Adrenal gland (tissue), 12 donors: ENCODE measurements around the gene ATP6V0C. TPM values are rescaled to one million over a fixed set of nuclear protein-coding genes. Genes with fewer than 3 reads are reported as not detected.
A peak's percentile ranks its signal among the peaks of the same experiment; 100 is the strongest.
"Not testable (repeated sequence)": the region's sequence is repeated elsewhere in the genome, so short reads cannot be mapped to it uniquely, and the experiment has no call there.

ENCODE experiments used
- DNase-seq, 7 donors: peaks; one replicate each; pipeline ENCODE4 v3.0.0-alpha.2; 2019 to 2020
- H3K27ac ChIP-seq, 5 donors: fragments of 200-600 bp; sonication (generic) in 4 of 5; 1 replicate in 3 of 5; 2 replicates in 2 of 5; pipeline versions ENCODE4 v1.5.1 to v1.8.0; 2016 to 2020; ENCODE audit warnings: mild to moderate bottlenecking in 1 of 5
- H3K27me3 ChIP-seq: fragments of 200-600 bp; 2 replicates; pipeline ENCODE4 v1.8.0; 2021
- H3K36me3 ChIP-seq, 2 donors: fragments of 200-600 bp; replicated peaks in 1 of 2; 1 replicate in 1 of 2; 2 replicates in 1 of 2; pipeline versions ENCODE4 v1.5.1 to v1.8.0; 2018 to 2022
- H3K4me1 ChIP-seq, 2 donors: fragments of 200-600 bp; replicated peaks in 1 of 2; 1 replicate in 1 of 2; 2 replicates in 1 of 2; pipeline versions ENCODE4 v1.5.1 to v1.8.0; 2018 to 2021
- H3K4me3 ChIP-seq, 4 donors: fragments of 200-600 bp; sonication (generic) in 3 of 4; one replicate each; pipeline ENCODE4 v1.5.1; 2016 to 2018
- H3K9me3 ChIP-seq, 3 donors: fragments of 200-600 bp; sonication (generic) in 1 of 3; replicated peaks in 1 of 3; 1 replicate in 2 of 3; 2 replicates in 1 of 3; pipeline versions ENCODE4 v1.5.1 to v1.8.0; 2016 to 2021
- WGBS, 4 donors: extraction: QIAGEN DNeasy Blood & Tissue Kit in 2 of 4; methylation state at CpG; one replicate each; pipeline versions ENCODE4 v1.1.5 to v1.1.7; 2013 to 2017; 5-methylcytosine and 5-hydroxymethylcytosine counted together
- intact Hi-C, 2 donors: fragments of 100-400 bp; cut with DNase I; formaldehyde crosslinking; loops; one replicate each; pipeline versions ENCODE4 v1.14.1 to v1.15.0; 2022 to 2023
- polyA plus RNA-seq, 3 donors: library from polyadenylated mRNA; stranded (reverse); fragments of 200-250 nt in 2 of 3; fragments of 350-450 nt in 1 of 3; fragmentation: Illumina TruSeq in 1 of 3; extraction: RNeasy Lipid Tissue Mini Kit (QIAGEN cat#74804) in 1 of 3; gene quantifications; one replicate each; pipeline ENCODE4 v1.2.3, GENCODE V29; 2013 to 2014
- total RNA-seq, 9 donors: library from RNA; depleted of rRNA in 4 of 9; stranded (reverse); fragments of >200 nt in 4 of 9; fragments of 120-200 nt in 1 of 9; fragmentation: NEBNext Ultra II Directional in 1 of 9; extraction: Animal tissue kit (Norgen Biotek cat#: 25700) in 1 of 9; gene quantifications; one replicate each; pipeline versions ENCODE4 v1.1.0 to v1.2.4, GENCODE V29; 2013 to 2023
- TF ChIP-seq, protein P1 (sequence below), 6 experiments: fragments of 450-650 bp in 4 of 6; fragments of 200-600 bp in 2 of 6; sonication (generic) in 1 of 6; IDR thresholded peaks; 1 replicate in 5 of 6; 2 replicates in 1 of 6; pipeline versions ENCODE4 v1.5.1 to v1.8.0; 2016 to 2021; ENCODE audit warnings: antibody characterized with exemption in 6 of 6, mild to moderate bottlenecking in 2 of 6, moderate library complexity in 1 of 6
- donor health status: healthy with polysubstance abuse.
- donor health status: Bipolar disorder and iron deficiency.
- donor health status: DM: yes; HTN: yes; CAD: no.
- donor health status: DM: no; HTN: no; CAD: no.
- donor health status: DM: no; HTN: no; CAD: no.
- donor health status: DM: yes; HTN: yes; CAD: no.

ATP6V0C gene
- total and polyA plus RNA-seq, 12 donors = 26.5 to 318 (median 133) TPM

DNA sequence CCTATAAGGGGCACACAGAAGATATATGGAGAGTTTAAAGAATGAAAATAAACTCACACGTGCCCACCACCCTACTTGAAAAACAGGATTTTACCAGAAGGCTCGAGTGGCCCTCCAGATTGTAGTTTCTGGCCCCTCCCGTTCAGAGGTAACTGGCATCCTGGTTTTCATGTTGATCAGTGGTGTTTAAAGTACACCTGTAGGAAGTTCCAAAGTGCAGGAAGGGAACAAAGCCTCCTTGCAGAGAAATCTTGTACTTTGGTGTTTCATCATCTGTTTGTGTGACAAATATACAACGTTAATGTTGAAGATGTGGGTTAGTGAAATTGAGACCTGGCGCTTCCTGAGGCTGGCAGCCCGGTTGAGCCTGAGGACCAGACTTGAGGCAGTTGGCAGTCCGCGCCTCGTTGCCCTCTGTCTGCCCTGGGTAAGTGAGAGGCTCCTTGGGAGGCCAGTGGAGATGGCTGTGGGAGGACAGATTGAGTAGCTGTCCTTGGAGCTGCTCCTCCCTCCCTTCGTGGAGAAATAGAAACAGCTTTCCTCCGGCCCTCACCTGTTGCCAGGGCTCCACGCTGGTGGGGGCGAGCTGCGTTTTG lies 36.6 kb downstream of the ATP6V0C start:
- intact Hi-C loops, H3K9me3 ChIP-seq, H3K4me1 ChIP-seq, H3K27ac ChIP-seq, DNase-seq, H3K4me3 ChIP-seq, H3K36me3 ChIP-seq, H3K27me3 ChIP-seq: not testable (repeated sequence)
- 40% methylated on average over 1 of the region's 14 CpGs; no CpG with 5 or more reads in 3 of the 4 donors for WGBS, 4 donors

DNA sequence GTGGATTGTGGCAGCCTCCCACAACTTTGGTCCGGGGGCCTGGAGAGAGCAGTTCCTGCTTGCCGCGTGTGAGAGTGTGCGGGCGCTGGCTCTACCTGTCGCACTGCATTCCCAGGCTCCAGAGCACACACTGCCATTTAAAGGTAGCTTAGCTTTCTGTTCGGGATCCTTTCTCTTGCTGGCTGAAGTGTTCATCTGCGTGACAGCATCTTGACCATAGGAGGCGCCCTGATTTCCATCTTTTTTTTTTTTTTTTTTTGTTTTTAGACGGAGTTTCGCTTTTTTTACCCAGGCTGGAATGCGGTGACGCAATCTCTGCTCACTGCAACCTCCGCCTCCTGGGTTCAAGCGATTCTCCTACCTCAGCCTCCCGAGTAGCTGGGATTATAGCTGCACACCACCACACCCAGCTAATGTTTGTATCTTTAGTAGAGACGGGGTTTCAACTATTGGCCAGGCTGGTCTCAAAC lies 37.7 kb downstream of the ATP6V0C start:
- H3K27ac ChIP-seq, intact Hi-C loops, H3K9me3 ChIP-seq, H3K36me3 ChIP-seq, H3K4me3 ChIP-seq, H3K27me3 ChIP-seq, H3K4me1 ChIP-seq: not testable (repeated sequence)
- DNase-seq = peak in 3 of 7 donors; percentile 4 to 30 (median 5)
- 67 to 80% (median 72%) methylated on average over 11 to 14 of the region's 17 CpGs for WGBS, 4 donors

DNA sequence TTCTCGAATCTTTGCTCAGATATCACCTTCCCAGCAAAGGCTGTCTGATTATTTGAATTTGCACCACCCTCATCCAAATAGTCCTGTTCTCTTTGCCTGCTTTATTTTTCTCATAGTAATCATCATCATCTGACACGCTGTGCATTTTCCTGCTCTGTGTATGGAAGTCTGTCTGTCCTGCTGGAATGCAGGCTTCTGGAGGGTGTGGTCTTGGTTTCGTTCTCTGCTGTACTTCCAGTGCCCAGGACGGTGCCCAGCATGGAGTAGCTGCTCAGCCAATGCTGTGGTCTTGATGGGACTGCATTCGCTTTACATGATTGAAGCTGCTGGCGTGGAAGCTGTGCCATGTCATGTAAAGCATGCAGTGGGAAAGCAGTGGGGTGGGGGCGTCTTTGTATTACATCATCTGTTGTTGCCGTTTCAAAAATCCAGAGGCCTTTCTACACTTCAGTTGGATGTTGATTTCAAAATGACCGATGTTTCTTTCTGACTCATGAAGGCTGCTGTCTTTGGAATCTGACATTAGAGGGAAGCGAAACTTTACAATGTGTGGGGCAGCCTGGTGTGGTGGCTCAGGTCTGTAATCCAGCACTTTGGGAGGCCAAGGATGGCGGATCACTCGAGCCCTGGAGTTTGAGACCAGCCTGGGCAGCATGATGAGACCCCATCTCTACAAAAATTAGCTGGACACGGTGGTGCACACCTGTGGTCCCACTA lies 41.1 kb downstream of the ATP6V0C start:
- H3K4me1 ChIP-seq, H3K27me3 ChIP-seq, DNase-seq, H3K4me3 ChIP-seq, H3K9me3 ChIP-seq, intact Hi-C loops, H3K36me3 ChIP-seq, H3K27ac ChIP-seq: not testable (repeated sequence)
- WGBS, 4 donors = no CpG with 5 or more reads among the region's 13 CpGs

DNA sequence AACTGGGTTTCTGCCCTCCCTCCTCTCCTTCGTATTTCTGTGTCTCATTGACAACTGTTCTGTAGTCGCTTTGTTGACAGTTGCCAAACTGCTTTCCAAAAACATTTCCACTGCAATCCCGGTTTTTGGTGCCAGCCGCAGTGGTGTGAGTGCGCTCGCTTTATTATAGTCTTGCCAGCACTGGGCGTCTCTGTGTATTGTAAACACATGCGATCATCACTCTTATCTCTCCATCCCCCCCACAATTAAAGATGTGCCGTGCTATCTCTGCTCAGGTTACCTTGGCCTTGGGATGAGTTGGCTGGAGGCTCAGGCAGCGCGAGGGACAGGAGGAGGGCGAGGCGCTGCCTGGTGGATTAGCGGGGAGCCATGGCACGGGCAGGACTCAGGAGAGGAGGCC lies 43.4 kb downstream of the ATP6V0C start:
- H3K4me3 ChIP-seq, H3K9me3 ChIP-seq, intact Hi-C loops, H3K36me3 ChIP-seq, H3K4me1 ChIP-seq, H3K27me3 ChIP-seq, H3K27ac ChIP-seq: not testable (repeated sequence)
- WGBS, 4 donors = 24 to 65% methylated on average over 6 of the region's 15 CpGs; no CpG with 5 or more reads in 2 of the 4 donors
- DNase-seq = peak in 6 of 7 donors; percentile 52 to 81 (median 68)

DNA sequence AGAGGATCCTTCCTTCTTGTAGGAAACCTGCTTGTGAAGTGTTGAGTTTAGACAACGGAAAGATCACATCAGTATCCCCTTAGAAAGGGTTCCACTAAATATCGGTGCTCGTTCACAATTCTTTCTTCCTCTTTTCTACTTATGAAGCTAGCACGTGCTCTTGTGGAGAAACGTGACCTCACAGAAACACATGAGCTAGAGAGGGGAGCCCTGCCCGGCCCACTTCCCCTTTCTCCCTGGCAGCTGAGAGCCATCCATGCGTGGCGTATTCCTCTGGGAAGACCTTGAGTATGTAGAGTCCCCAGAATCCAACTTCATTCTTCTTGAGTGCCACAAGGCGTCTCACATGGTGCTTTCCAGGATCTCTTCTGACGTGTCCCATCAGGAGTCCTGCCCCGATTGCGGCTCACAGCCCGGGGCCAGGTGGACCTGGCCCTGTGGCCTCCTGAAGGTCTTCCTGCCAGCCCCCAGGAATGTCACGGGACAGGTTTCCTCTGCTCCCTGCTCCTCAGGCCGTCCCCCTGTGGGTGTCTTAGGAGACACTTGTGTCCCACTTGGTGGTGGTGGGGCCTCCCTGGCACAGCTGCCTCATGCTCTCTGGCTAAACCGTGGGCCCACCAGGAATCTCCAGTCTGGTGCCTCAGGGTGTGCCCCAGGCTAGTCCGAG lies 46.5 kb downstream of the ATP6V0C start:
- 53 to 74% (median 61%) methylated on average over 4 to 8 of the region's 17 CpGs for WGBS, 4 donors
- H3K4me3 ChIP-seq, H3K27me3 ChIP-seq, H3K27ac ChIP-seq, intact Hi-C loops, H3K9me3 ChIP-seq, H3K36me3 ChIP-seq, H3K4me1 ChIP-seq: not testable (repeated sequence)
- peak in 1 of 7 donors; percentile 5 for DNase-seq

DNA sequence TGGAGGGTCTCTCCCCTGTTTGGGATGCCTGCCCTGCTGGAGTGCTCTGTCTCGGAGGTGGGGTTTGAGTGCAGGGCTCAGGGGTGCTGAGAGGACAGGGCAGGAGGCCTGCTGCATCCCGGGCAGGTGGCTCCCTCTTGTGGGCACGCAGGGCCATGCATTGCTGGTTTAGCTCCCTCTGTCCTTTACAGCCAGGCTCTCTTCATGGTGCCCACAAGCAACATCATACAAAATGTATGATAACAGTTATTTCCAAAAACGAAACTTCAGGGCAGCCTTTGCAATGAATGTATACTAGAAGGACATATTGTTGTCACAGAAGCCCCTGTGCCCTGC lies 47.0 kb downstream of the ATP6V0C start:
- H3K4me1 ChIP-seq, H3K27me3 ChIP-seq, H3K9me3 ChIP-seq, H3K36me3 ChIP-seq, intact Hi-C loops, H3K27ac ChIP-seq, H3K4me3 ChIP-seq: not testable (repeated sequence)
- TF ChIP-seq, protein P1, sequence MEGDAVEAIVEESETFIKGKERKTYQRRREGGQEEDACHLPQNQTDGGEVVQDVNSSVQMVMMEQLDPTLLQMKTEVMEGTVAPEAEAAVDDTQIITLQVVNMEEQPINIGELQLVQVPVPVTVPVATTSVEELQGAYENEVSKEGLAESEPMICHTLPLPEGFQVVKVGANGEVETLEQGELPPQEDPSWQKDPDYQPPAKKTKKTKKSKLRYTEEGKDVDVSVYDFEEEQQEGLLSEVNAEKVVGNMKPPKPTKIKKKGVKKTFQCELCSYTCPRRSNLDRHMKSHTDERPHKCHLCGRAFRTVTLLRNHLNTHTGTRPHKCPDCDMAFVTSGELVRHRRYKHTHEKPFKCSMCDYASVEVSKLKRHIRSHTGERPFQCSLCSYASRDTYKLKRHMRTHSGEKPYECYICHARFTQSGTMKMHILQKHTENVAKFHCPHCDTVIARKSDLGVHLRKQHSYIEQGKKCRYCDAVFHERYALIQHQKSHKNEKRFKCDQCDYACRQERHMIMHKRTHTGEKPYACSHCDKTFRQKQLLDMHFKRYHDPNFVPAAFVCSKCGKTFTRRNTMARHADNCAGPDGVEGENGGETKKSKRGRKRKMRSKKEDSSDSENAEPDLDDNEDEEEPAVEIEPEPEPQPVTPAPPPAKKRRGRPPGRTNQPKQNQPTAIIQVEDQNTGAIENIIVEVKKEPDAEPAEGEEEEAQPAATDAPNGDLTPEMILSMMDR (IDR thresholded peaks at IDR 0.05) = peak in 2 of 6 experiments; percentile 33 to 46
- peak; percentile 64 to 90 (median 83) for DNase-seq
- WGBS, 4 donors = 4 to 14% methylated on average over 1 to 2 of the region's 4 CpGs; no CpG with 5 or more reads in 2 of the 4 donors

DNA sequence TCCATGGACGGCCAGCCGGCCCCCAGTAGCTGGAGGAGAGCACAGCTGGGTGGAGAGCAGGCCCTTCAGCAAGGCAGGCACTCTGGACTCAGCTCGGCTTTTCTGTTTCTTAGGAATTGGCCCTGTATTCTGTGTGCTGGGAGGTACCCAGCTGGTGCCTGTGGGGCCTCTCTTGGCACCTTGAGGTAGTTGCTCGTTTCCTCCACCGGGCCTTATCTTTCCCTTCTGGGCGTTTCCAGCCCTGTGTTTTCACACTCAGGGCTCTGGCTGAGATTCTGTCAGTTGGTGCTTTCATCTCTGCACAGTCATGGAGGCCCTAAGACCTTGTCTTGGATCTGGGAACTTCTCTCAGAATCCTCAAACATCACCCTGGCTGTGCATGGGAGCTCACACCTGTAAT lies 53.8 kb downstream of the ATP6V0C start:
- no CpG with 5 or more reads among the region's 6 CpGs for WGBS, 4 donors
- H3K27me3 ChIP-seq, intact Hi-C loops, H3K27ac ChIP-seq, H3K9me3 ChIP-seq, H3K4me3 ChIP-seq, DNase-seq, H3K36me3 ChIP-seq, H3K4me1 ChIP-seq: not testable (repeated sequence)

DNA sequence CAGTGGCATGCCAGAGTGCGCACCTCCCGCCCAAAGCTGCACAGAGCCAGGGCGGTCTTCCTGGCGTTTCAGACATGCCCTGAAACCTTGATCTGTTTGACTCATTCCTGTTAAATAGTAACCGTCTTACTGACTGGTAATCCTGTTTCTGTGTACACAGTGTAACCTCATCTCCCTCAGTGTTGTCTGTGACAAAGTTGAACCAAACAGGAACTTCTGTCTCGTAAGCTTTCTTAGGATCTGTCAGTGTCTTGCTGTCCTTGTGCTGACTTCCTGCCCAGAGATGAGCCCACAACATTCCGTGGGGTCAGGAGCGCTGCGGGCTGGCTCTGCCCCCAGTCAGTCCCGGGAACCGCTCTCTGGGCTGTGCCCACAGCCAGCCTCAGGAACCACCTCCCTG lies 54.8 kb downstream of the ATP6V0C start:
- H3K27me3 ChIP-seq, intact Hi-C loops, H3K27ac ChIP-seq, H3K4me3 ChIP-seq, H3K9me3 ChIP-seq, H3K36me3 ChIP-seq, DNase-seq, H3K4me1 ChIP-seq: not testable (repeated sequence)
- no CpG with 5 or more reads among the region's 11 CpGs for WGBS, 4 donors
